Effector CD4-positive, alpha-beta T cell (primary cell): Measurements from ENCODE around the gene HLA-G.
"Not testable (repeated sequence)": the region's sequence is repeated elsewhere in the genome, so short reads cannot be mapped to it uniquely, and the experiment has no call there.

Source experiments
- DNase-seq: peaks from one replicate; pipeline ENCODE4 v3.0.0-alpha.2; 2020

The HLA-G gene

GRCh38 chr6:29875257-29875656 is 47.6 kb downstream of the HLA-G start:
- DNase-seq, result no peak

- not testable (repeated sequence) for DNase-seq
Observed at GRCh38 chr6:29875734-29876133, 48.1 kb downstream of the HLA-G start.
